ENCODE results near the gene SNRNP200.

DNA sequence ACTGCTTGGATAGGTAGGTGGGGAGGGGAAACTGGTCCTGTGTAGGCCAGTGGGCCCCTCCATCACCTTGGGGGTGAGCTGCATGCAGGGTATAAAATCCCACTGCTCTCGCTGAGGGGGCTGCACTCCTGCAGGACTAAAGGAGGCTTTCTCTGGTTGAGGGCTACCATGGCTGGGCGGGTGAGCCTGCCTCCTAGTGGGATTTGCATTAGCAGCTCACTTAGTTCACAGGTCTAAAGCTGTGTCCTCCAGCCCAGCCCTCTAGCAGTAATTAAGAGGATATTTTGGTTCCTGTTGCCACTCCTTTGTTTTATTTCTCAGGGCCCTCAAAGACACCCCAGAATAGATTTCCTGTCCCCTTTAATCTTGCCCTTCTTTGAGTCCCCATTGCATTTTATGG is 64.1 kb downstream of the SNRNP200 start:
- TF ChIP-seq, protein P1, sequence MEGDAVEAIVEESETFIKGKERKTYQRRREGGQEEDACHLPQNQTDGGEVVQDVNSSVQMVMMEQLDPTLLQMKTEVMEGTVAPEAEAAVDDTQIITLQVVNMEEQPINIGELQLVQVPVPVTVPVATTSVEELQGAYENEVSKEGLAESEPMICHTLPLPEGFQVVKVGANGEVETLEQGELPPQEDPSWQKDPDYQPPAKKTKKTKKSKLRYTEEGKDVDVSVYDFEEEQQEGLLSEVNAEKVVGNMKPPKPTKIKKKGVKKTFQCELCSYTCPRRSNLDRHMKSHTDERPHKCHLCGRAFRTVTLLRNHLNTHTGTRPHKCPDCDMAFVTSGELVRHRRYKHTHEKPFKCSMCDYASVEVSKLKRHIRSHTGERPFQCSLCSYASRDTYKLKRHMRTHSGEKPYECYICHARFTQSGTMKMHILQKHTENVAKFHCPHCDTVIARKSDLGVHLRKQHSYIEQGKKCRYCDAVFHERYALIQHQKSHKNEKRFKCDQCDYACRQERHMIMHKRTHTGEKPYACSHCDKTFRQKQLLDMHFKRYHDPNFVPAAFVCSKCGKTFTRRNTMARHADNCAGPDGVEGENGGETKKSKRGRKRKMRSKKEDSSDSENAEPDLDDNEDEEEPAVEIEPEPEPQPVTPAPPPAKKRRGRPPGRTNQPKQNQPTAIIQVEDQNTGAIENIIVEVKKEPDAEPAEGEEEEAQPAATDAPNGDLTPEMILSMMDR (IDR thresholded peaks at IDR 0.05), result no peak
- TF ChIP-seq SIN3A (IDR thresholded peaks at IDR 0.05; ENCODE audit: borderline replicate concordance, insufficient read depth, low read depth, low read length), result no peak
- TF ChIP-seq, protein P2, sequence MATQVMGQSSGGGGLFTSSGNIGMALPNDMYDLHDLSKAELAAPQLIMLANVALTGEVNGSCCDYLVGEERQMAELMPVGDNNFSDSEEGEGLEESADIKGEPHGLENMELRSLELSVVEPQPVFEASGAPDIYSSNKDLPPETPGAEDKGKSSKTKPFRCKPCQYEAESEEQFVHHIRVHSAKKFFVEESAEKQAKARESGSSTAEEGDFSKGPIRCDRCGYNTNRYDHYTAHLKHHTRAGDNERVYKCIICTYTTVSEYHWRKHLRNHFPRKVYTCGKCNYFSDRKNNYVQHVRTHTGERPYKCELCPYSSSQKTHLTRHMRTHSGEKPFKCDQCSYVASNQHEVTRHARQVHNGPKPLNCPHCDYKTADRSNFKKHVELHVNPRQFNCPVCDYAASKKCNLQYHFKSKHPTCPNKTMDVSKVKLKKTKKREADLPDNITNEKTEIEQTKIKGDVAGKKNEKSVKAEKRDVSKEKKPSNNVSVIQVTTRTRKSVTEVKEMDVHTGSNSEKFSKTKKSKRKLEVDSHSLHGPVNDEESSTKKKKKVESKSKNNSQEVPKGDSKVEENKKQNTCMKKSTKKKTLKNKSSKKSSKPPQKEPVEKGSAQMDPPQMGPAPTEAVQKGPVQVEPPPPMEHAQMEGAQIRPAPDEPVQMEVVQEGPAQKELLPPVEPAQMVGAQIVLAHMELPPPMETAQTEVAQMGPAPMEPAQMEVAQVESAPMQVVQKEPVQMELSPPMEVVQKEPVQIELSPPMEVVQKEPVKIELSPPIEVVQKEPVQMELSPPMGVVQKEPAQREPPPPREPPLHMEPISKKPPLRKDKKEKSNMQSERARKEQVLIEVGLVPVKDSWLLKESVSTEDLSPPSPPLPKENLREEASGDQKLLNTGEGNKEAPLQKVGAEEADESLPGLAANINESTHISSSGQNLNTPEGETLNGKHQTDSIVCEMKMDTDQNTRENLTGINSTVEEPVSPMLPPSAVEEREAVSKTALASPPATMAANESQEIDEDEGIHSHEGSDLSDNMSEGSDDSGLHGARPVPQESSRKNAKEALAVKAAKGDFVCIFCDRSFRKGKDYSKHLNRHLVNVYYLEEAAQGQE (IDR thresholded peaks at IDR 0.05; ENCODE audit: insufficient read depth in 1 of 2, low read depth in 2 of 2, low read length in 1 of 2), result no peak

All from Panc1 (cell line).